ENCODE data around the gene NFKB2. TPM values are rescaled to one million over a fixed set of nuclear protein-coding genes. Genes with fewer than 3 reads are reported as not detected.

The NFKB2 gene
- total and polyA plus RNA-seq, 2 of the 4 experiments (the other 2 are of a cell fraction), result 16.1 to 32.3 TPM

DNA sequence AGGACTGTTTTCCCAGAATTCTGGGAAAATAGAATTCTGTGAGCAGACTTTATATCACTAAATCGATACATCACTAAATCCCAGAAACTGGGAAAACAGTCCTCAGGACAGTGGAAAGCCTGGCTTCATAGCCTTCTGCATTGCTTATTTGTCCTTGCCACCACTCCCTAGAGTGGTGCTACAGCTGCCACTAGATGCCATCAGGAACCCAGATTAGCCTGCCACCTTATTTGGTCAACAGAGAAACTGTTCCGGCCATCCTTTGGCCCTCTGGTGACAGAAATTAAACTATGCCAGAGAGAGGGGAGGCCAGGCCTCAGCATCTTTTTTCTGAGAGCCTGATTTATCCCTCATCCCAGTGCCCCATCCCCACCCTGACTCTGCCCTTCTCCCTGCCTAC, 19.6 kb upstream of the NFKB2 start:
- no peak overlapping the region for H3K18ac ChIP-seq (ENCODE audit: low read depth, low read length)
- in situ Hi-C loops (cut with MboI; ENCODE audit: low sequenced_read_pairs), result no loop called here
- H4K8ac ChIP-seq (ENCODE audit: low read depth in 2 of 2, low read length in 2 of 2), result no peak overlapping the region
- no peak for TF ChIP-seq MAFK (IDR thresholded peaks at IDR 0.05; ENCODE audit: low read depth, low read length)
- no peak for TF ChIP-seq RFX5 (IDR thresholded peaks at IDR 0.05; ENCODE audit: low read depth, low read length)
- no peak for TF ChIP-seq MAZ (IDR thresholded peaks at IDR 0.05; ENCODE audit: borderline replicate concordance, low read depth, low read length)
- TF ChIP-seq FOS (IDR thresholded peaks at IDR 0.05; ENCODE audit: low read depth, low read length), result no peak
- TF ChIP-seq, protein P1, sequence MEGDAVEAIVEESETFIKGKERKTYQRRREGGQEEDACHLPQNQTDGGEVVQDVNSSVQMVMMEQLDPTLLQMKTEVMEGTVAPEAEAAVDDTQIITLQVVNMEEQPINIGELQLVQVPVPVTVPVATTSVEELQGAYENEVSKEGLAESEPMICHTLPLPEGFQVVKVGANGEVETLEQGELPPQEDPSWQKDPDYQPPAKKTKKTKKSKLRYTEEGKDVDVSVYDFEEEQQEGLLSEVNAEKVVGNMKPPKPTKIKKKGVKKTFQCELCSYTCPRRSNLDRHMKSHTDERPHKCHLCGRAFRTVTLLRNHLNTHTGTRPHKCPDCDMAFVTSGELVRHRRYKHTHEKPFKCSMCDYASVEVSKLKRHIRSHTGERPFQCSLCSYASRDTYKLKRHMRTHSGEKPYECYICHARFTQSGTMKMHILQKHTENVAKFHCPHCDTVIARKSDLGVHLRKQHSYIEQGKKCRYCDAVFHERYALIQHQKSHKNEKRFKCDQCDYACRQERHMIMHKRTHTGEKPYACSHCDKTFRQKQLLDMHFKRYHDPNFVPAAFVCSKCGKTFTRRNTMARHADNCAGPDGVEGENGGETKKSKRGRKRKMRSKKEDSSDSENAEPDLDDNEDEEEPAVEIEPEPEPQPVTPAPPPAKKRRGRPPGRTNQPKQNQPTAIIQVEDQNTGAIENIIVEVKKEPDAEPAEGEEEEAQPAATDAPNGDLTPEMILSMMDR (conservative IDR thresholded peaks at IDR 0.05; ENCODE audit: low read depth, low read length), result no peak
- TF ChIP-seq, protein P2, sequence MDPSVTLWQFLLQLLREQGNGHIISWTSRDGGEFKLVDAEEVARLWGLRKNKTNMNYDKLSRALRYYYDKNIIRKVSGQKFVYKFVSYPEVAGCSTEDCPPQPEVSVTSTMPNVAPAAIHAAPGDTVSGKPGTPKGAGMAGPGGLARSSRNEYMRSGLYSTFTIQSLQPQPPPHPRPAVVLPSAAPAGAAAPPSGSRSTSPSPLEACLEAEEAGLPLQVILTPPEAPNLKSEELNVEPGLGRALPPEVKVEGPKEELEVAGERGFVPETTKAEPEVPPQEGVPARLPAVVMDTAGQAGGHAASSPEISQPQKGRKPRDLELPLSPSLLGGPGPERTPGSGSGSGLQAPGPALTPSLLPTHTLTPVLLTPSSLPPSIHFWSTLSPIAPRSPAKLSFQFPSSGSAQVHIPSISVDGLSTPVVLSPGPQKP (IDR thresholded peaks at IDR 0.05; ENCODE audit: borderline replicate concordance, low read depth, low read length), result no peak
- TF ChIP-seq, protein P3, sequence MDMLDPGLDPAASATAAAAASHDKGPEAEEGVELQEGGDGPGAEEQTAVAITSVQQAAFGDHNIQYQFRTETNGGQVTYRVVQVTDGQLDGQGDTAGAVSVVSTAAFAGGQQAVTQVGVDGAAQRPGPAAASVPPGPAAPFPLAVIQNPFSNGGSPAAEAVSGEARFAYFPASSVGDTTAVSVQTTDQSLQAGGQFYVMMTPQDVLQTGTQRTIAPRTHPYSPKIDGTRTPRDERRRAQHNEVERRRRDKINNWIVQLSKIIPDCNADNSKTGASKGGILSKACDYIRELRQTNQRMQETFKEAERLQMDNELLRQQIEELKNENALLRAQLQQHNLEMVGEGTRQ (IDR thresholded peaks at IDR 0.05; ENCODE audit: low read depth, low read length), result no peak
- no peak for TF ChIP-seq BHLHE40 (IDR thresholded peaks at IDR 0.05; ENCODE audit: low read depth, low read length)
- TF ChIP-seq CHD1 (IDR thresholded peaks at IDR 0.05; ENCODE audit: low read depth, low read length), result no peak
- TF ChIP-seq RAD21 (IDR thresholded peaks at IDR 0.05; ENCODE audit: low read length), result no peak
- no peak for TF ChIP-seq POLR2A (IDR thresholded peaks at IDR 0.05; ENCODE audit: low read depth, low read length)
- TF ChIP-seq RCOR1 (IDR thresholded peaks at IDR 0.05; ENCODE audit: insufficient replicate concordance, low read length), result no peak
- no peak for TF ChIP-seq SMC3 (IDR thresholded peaks at IDR 0.05; ENCODE audit: low read depth, low read length)
- no peak for TF ChIP-seq NFE2L2 (IDR thresholded peaks at IDR 0.05; ENCODE audit: low read depth, low read length)
- TF ChIP-seq MXI1 (IDR thresholded peaks at IDR 0.05; ENCODE audit: borderline replicate concordance, low read depth, low read length), result no peak
- WGBS, 2 experiments (ENCODE audit: extremely low coverage in 2 of 2, insufficient read length in 1 of 2), result 100% methylated on average over 1 of the region's 2 CpGs; no CpG with 5 or more reads in 1 of the 2 experiments
- dilution Hi-C loops (cut with HindIII; ENCODE audit: low sequenced_read_pairs, unreplicated experiment), result no loop called here
- no peak overlapping the region for H3K4me3 ChIP-seq (ENCODE audit: insufficient read depth, low read depth, low read length)
- H3K4ac ChIP-seq (ENCODE audit: low read depth, low read length), result no peak overlapping the region
- no peak overlapping the region for H2AFZ ChIP-seq (replicated peaks; ENCODE audit: low read length, poor library complexity)
- DNase-seq (no peak), ATAC-seq (ENCODE audit: low read depth) (no peak)
- H2BK15ac ChIP-seq (ENCODE audit: low read depth, low read length), result no peak overlapping the region
- H2BK5ac ChIP-seq (ENCODE audit: low read depth, low read length, poor library complexity, severe bottlenecking), result no peak overlapping the region
- ChIA-PET CTCF (interaction anchor here (1.4 kb wide), 1 partner anchor 18 kb away, joined by 3 read pairs; no protein-coding TSS in a partner anchor), POLR2A (ENCODE audit: unreplicated experiment) (no interaction called here)
- H4K20me1 ChIP-seq (ENCODE audit: insufficient read depth, low read length), result 0 out of 2 replicates have a peak, but pooled peaks cover 4% of the 10 kb centered on the region
- no peak overlapping the region for H3K14ac ChIP-seq (replicated peaks; ENCODE audit: low read depth, low read length)
- no peak overlapping the region for H4K91ac ChIP-seq (ENCODE audit: insufficient read depth, low read depth, low read length)
- no peaks in the 10 kb centered on the region for H3K27me3 ChIP-seq (ENCODE audit: control insufficient read depth, insufficient read depth, low read length)
- H3K23ac ChIP-seq (ENCODE audit: low read depth, low read length), result no peak overlapping the region
- no peak overlapping the region for H2AK5ac ChIP-seq (ENCODE audit: low read depth, low read length)
- no peak overlapping the region for H3K4me2 ChIP-seq (ENCODE audit: low read depth, low read length)
- H3K56ac ChIP-seq (ENCODE audit: extremely low read depth, insufficient read depth, low read length), result no peak overlapping the region
- no peaks in the 10 kb centered on the region for H3K4me1 ChIP-seq (ENCODE audit: control insufficient read depth, insufficient read depth, low read length)
- no peaks in the 10 kb centered on the region for H3K9me1 ChIP-seq (ENCODE audit: insufficient read depth, low read length)
- H3K79me1 ChIP-seq (ENCODE audit: low read depth in 1 of 2, low read length in 2 of 2), result peaks cover 0 to under 1% of the 10 kb centered on the region in 2 experiments; a peak in 1 of 4 replicates
- no peak overlapping the region for H4K5ac ChIP-seq (ENCODE audit: low read depth, low read length)
- H3K27ac ChIP-seq (ENCODE audit: insufficient read depth, low read length), result no peak overlapping the region
- no TSS peak for BruUV-seq (replicated peaks)
- H2BK20ac ChIP-seq (ENCODE audit: low read depth, low read length), result no peak overlapping the region
- peak overlapping the region; percentile 5 for H2AK9ac ChIP-seq (replicated peaks; ENCODE audit: low read depth, low read length, poor library complexity)
- H3K9ac ChIP-seq (ENCODE audit: low read depth, low read length), result no peak overlapping the region
- no peak overlapping the region for H2BK120ac ChIP-seq (ENCODE audit: low read depth, low read length)
- intact Hi-C loops (cut with micrococcal nuclease), result no loop called here
- H3K36me3 ChIP-seq (ENCODE audit: control insufficient read depth, insufficient read depth, low read length), result peaks cover 60% of the 10 kb centered on the region
- H3K9me3 ChIP-seq (ENCODE audit: control insufficient read depth, insufficient read depth, low read length), result no peaks in the 10 kb centered on the region

Measured in IMR-90 (cell line).